Measurements from ENCODE around the gene ACOX3. TPM values are rescaled to one million over a fixed set of nuclear protein-coding genes. Genes with fewer than 3 reads are reported as not detected.

Gene ACOX3
- total and polyA plus RNA-seq, 2 of the 8 experiments (the other 6 are each of a cell fraction or from before 2014, with no cell fraction given): 2.5 to 9.9 TPM

GRCh38 chr4:8473920-8474590 lies 33.5 kb upstream of the ACOX3 start:
- Histone ChIP-seq H3K4me1 (replicated peaks in 1 of 4; ENCODE audit: control insufficient read depth in 3 of 4, insufficient read depth in 4 of 4, low read length in 3 of 4) (peaks cover 0 to 4% (median 1%) of the 10 kb centered on the region in 4 experiments; a peak in 2 of 7 replicates), H3K79me2 (ENCODE audit: control insufficient read depth in 1 of 2, insufficient read depth in 2 of 2, low read length in 2 of 2) (no peaks in the 10 kb centered on the region), H2AFZ (ENCODE audit: low read length) (no peak overlapping the region), H3K4ac (replicated peaks; ENCODE audit: insufficient read length, low read depth, low read length) (no peak overlapping the region), H2BK20ac (ENCODE audit: low read length) (no peak overlapping the region), H3K18ac (ENCODE audit: extremely low read depth, low read length) (no peak overlapping the region), H3K79me1 (ENCODE audit: low read depth, low read length) (no peaks in the 10 kb centered on the region), H3K4me2 (ENCODE audit: insufficient read depth in 1 of 2, low read depth in 2 of 2, low read length in 2 of 2) (no peak overlapping the region), H4K91ac (replicated peaks; ENCODE audit: insufficient read length, low read length) (no peak overlapping the region), H4K20me1 (replicated peaks in 1 of 2; ENCODE audit: control insufficient read depth in 1 of 2, insufficient read depth in 2 of 2, low read length in 2 of 2) (peaks cover 0 to 5% of the 10 kb centered on the region in 2 experiments), H2BK12ac (ENCODE audit: low read depth, low read length) (no peak overlapping the region), H4K5ac (ENCODE audit: insufficient read length, low read depth, low read length) (no peak overlapping the region), H3K9ac (replicated peaks in 1 of 4; ENCODE audit: extremely low read depth in 1 of 4, low read depth in 3 of 4, low read length in 3 of 4) (no peak overlapping the region), H2BK15ac (ENCODE audit: low read length) (no peak overlapping the region), H2AK5ac (ENCODE audit: low read depth, low read length) (no peak overlapping the region), H3K23me2 (ENCODE audit: low read depth, low read length) (no peaks in the 10 kb centered on the region), H3K56ac (replicated peaks; ENCODE audit: insufficient read length, low read depth, low read length) (no peak overlapping the region), H2BK120ac (replicated peaks; ENCODE audit: low read depth, low read length) (no peak overlapping the region), H2BK5ac (ENCODE audit: low read depth, low read length) (no peak overlapping the region), H3K27ac (ENCODE audit: low read depth, low read length) (no peak overlapping the region), H4K8ac (ENCODE audit: extremely low read depth, insufficient read depth, low read length) (no peak overlapping the region), H3K14ac (ENCODE audit: insufficient read length) (no peak overlapping the region), H3K9me3 (ENCODE audit: insufficient read depth in 2 of 2, low read depth in 1 of 2, low read length in 1 of 2) (no peaks in the 10 kb centered on the region), H3K27me3 (replicated peaks in 1 of 4; ENCODE audit: control insufficient read depth in 3 of 4, extremely low read depth in 1 of 4, insufficient read depth in 3 of 4, low read length in 3 of 4) (no peaks in the 10 kb centered on the region), H3K36me3 (ENCODE audit: control insufficient read depth in 2 of 4, insufficient read depth in 4 of 4, low read length in 3 of 4) (peaks cover 0 to 10% (median 5%) of the 10 kb centered on the region in 4 experiments; a peak in 4 of 8 replicates), H3K4me3 (ENCODE audit: extremely low read depth in 1 of 4, insufficient read depth in 2 of 4, low read depth in 3 of 4, low read length in 4 of 4) (no peak overlapping the region), H3K23ac (ENCODE audit: insufficient read length) (no peak overlapping the region)
- 89% methylated on average over 19 of the region's 20 CpGs; no CpG with 5 or more reads in 1 of the 2 experiments for WGBS, 2 experiments (ENCODE audit: extremely low coverage in 1 of 2, insufficient coverage in 1 of 2, insufficient read length in 1 of 2, insufficient replicate concordance in 2 of 2, low coverage in 1 of 2, low lambda C conversion rate in 2 of 2, missing lambda C conversion rate in 1 of 2)
- DNase-seq (ENCODE audit: low read depth in 1 of 2, low spot score in 2 of 2) (no peak), FAIRE-seq (no peak)
- POLR2A ChIA-PET (ENCODE audit: partially characterized antibody): interaction anchor here (1.2 to 1.7 kb wide), 2 partner anchors 60 to 94 kb away, joined by 3 to 4 read pairs; no protein-coding TSS in a partner anchor
- TF ChIP-seq HDAC2 (IDR thresholded peaks at IDR 0.05; ENCODE audit: borderline replicate concordance in 1 of 2, low read depth in 2 of 2, low read length in 2 of 2) (no peak), GABPA (IDR thresholded peaks at IDR 0.05; ENCODE audit: borderline replicate concordance, insufficient read depth, low read length) (no peak), RAD21 (IDR thresholded peaks at IDR 0.05 in 1 of 2, conservative IDR thresholded peaks at IDR 0.05 in 1 of 2; ENCODE audit: low read depth in 2 of 2, low read length in 2 of 2) (peak in 1 of 2 experiments; percentile 30; a peak in 2 of 4 replicates), CTCF (IDR thresholded peaks at IDR 0.05; ENCODE audit: control extremely low read depth in 1 of 3, insufficient read depth in 1 of 3, low read depth in 1 of 3, low read length in 3 of 3) (peak in 1 of 3 experiments; percentile 3; a peak in 1 of 4 replicates)
- CTCF ChIA-PET (ENCODE audit: partially characterized antibody): interaction anchor here (0.7 to 11.2 kb wide), 12 partner anchors 10 to 630 kb away, joined by 3 to 237 read pairs (median 3); partner anchors contain the start of gene CPZ
